ENCODE results near the gene PAQR3.
A peak's percentile ranks its signal among the peaks of the same experiment; 100 is the strongest.

PAQR3 gene, protein sequence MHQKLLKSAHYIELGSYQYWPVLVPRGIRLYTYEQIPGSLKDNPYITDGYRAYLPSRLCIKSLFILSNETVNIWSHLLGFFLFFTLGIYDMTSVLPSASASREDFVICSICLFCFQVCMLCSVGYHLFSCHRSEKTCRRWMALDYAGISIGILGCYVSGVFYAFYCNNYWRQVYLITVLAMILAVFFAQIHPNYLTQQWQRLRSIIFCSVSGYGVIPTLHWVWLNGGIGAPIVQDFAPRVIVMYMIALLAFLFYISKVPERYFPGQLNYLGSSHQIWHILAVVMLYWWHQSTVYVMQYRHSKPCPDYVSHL

DNA sequence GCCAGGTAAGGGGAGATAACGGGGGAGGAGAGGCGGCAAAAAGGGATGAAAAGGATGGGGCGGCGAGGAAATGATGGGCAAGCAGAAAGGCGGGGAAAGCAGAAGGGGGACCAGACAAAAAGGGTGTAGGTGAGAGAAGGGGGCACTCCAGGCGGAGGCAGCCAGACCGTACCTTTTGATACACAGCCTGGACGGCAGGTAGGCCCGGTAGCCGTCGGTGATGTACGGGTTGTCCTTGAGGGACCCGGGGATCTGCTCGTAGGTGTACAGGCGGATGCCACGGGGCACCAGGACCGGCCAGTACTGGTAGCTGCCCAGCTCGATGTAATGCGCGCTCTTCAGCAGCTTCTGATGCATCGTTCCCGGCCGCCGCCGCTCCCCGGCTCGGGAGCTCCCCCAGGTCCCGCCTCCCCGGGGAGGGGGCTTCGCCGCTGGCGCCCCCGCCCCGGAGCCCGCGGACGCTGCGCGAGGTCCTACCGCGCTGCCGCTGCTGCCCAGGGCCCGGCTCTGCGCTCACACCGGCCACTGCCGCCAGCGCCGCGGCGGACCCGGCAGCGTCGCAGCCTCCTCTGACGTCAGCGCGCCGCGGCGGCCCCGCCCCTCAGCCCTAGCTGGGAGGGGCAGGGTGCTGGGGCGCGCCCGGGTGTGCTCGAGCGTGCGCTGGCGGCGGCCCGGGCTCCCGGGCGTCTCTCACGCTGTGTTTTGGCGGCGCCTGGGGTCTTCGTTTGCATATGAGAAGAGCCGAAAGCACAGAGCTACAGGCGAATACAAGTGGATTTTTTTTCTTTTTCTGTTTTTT lies at the start of gene PAQR3:
TSS of gene PAQR3 (minus strand) at position 571 of the 799 bp plus-strand sequence. CDS start at position 357, 214 bp downstream.
- Histone ChIP-seq H3K4me2 (peak within 1 kb of the TSS; percentile 92), H2AFZ (ENCODE audit: low read depth) (peak within 1 kb of the TSS; percentile 82), H3K27me3 (ENCODE audit: insufficient read depth, low read depth) (no peaks in the 10 kb centered on the region), H4K20me1 (ENCODE audit: insufficient read depth) (no peaks in the 10 kb centered on the region), H3K36me3 (ENCODE audit: insufficient read depth) (no peaks in the 10 kb centered on the region), H3K4me1 (ENCODE audit: low read depth, poor library complexity, severe bottlenecking) (peaks cover 29% of the 10 kb centered on the region), H3K79me2 (ENCODE audit: insufficient read depth, low read depth) (no peaks in the 10 kb centered on the region; the same call in 1 of the 2 replicates), H3K9ac (peak within 1 kb of the TSS; percentile 66; the same call in 1 of the 2 replicates), H3K27ac (no peak within 1 kb of the TSS), H3K4me3 (IDR thresholded peaks at IDR 0.05; ENCODE audit: insufficient read depth, low read depth, low read length) (peak within 1 kb of the TSS; percentile 69)
- TF ChIP-seq, protein P1, sequence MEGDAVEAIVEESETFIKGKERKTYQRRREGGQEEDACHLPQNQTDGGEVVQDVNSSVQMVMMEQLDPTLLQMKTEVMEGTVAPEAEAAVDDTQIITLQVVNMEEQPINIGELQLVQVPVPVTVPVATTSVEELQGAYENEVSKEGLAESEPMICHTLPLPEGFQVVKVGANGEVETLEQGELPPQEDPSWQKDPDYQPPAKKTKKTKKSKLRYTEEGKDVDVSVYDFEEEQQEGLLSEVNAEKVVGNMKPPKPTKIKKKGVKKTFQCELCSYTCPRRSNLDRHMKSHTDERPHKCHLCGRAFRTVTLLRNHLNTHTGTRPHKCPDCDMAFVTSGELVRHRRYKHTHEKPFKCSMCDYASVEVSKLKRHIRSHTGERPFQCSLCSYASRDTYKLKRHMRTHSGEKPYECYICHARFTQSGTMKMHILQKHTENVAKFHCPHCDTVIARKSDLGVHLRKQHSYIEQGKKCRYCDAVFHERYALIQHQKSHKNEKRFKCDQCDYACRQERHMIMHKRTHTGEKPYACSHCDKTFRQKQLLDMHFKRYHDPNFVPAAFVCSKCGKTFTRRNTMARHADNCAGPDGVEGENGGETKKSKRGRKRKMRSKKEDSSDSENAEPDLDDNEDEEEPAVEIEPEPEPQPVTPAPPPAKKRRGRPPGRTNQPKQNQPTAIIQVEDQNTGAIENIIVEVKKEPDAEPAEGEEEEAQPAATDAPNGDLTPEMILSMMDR (conservative IDR thresholded peaks at IDR 0.05; ENCODE audit: low read depth, low read length) = no peak

DNA sequence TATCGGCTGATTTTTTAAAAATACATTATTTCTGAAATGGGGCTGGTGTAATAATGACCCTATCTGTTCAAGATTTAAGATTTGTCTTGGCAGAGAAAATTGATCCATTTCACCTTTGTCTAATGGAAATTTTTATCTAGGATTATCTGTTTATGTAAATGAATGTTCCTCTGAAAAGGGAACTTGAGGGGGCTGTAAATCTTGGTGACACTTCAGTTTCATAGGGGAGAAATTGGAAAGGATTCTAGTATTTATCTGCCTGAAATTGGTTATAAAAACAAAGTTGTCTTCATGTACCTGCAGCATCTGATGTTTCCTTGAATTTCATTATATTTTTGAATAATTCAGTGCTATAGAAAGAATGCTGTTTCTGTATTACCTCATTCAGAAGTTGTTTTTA lies 48.4 kb upstream of the PAQR3 start:
- TF ChIP-seq, protein P1 (conservative IDR thresholded peaks at IDR 0.05; ENCODE audit: low read depth, low read length) = no peak
- no peaks in the 10 kb centered on the region for H3K36me3 ChIP-seq (ENCODE audit: insufficient read depth)
- H3K4me3 ChIP-seq (IDR thresholded peaks at IDR 0.05; ENCODE audit: insufficient read depth, low read depth, low read length) = no peak overlapping the region
- no peaks in the 10 kb centered on the region for H3K79me2 ChIP-seq (ENCODE audit: insufficient read depth, low read depth)
- H2AFZ ChIP-seq (ENCODE audit: low read depth) = no peak overlapping the region
- H4K20me1 ChIP-seq (ENCODE audit: insufficient read depth) = no peaks in the 10 kb centered on the region
- H3K27ac ChIP-seq = no peak overlapping the region
- H3K4me2 ChIP-seq = no peak overlapping the region
- no peak overlapping the region for H3K9ac ChIP-seq
- no peaks in the 10 kb centered on the region for H3K27me3 ChIP-seq (ENCODE audit: insufficient read depth, low read depth)
- H3K4me1 ChIP-seq (ENCODE audit: low read depth, poor library complexity, severe bottlenecking) = no peaks in the 10 kb centered on the region

DNA sequence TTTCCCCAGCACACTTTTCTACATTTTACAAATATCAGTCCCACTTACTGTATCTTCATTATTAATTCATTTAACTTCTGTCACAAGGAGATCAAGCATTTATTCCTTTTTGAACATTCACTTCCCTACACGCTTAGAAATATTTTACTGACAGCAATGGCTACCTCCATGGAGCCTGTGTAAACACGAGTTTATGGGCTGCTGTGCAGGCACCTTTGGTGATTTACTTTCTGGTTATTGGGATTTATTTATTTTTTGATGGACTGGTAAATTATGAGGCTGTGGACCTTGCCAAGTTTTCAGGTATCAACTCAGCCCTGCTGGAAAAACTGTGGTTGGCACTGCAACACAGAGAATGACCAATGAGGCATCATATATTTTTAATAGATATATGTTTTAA lies 45.4 kb upstream of the PAQR3 start:
- Histone ChIP-seq H4K20me1 (ENCODE audit: insufficient read depth) (no peaks in the 10 kb centered on the region), H3K4me1 (ENCODE audit: low read depth, poor library complexity, severe bottlenecking) (no peaks in the 10 kb centered on the region), H3K36me3 (ENCODE audit: insufficient read depth) (no peaks in the 10 kb centered on the region), H3K27me3 (ENCODE audit: insufficient read depth, low read depth) (no peaks in the 10 kb centered on the region), H3K79me2 (ENCODE audit: insufficient read depth, low read depth) (no peaks in the 10 kb centered on the region), H3K4me2 (no peak overlapping the region), H2AFZ (ENCODE audit: low read depth) (no peak overlapping the region), H3K4me3 (IDR thresholded peaks at IDR 0.05; ENCODE audit: insufficient read depth, low read depth, low read length) (no peak overlapping the region), H3K9ac (no peak overlapping the region), H3K27ac (no peak overlapping the region)
- TF ChIP-seq, protein P1 (conservative IDR thresholded peaks at IDR 0.05; ENCODE audit: low read depth, low read length) = no peak

DNA sequence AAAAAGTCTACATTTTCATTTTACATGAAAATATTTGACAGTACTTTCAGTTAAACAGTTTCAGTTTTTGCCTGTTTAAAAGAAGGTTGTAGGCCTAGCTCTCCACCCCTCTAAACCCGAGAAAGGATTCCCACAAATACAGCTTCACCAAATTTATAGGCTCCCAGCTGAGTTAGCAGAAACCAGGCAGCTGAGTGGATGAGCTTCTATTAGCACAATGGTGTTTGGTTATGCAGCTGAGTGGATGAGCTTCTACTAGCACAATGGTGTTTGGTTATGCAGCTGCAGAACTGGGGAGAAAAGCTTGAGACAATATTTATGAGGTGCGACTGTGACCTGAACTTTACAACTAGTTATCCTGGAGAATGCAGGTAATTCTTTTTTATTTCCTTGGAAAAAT lies 36.6 kb upstream of the PAQR3 start:
- Histone ChIP-seq H3K9ac (no peak overlapping the region), H4K20me1 (ENCODE audit: insufficient read depth) (no peaks in the 10 kb centered on the region), H3K79me2 (ENCODE audit: insufficient read depth, low read depth) (no peaks in the 10 kb centered on the region), H3K4me2 (no peak overlapping the region), H3K27ac (no peak overlapping the region), H2AFZ (ENCODE audit: low read depth) (no peak overlapping the region), H3K36me3 (ENCODE audit: insufficient read depth) (no peaks in the 10 kb centered on the region), H3K27me3 (ENCODE audit: insufficient read depth, low read depth) (no peaks in the 10 kb centered on the region), H3K4me1 (ENCODE audit: low read depth, poor library complexity, severe bottlenecking) (no peaks in the 10 kb centered on the region), H3K4me3 (IDR thresholded peaks at IDR 0.05; ENCODE audit: insufficient read depth, low read depth, low read length) (no peak overlapping the region)
- TF ChIP-seq, protein P1 (conservative IDR thresholded peaks at IDR 0.05; ENCODE audit: low read depth, low read length) = no peak

Data from KMS-11 (cell line).